HCT116 (cell line): Measurements from ENCODE around the gene MDH2. TPM values are rescaled to one million over a fixed set of nuclear protein-coding genes. Genes with fewer than 3 reads are reported as not detected.
"Not testable (repeated sequence)": the region's sequence is repeated elsewhere in the genome, so short reads cannot be mapped to it uniquely, and the experiment has no call there.

Experiments
- ATAC-seq: fragments of 200-7000 bp; cut with Tn5 transposase; 2 replicates; pipeline ENCODE4 v1.9.1; 2020; ENCODE audit warnings: mild to moderate bottlenecking, moderate library complexity
- BruUV-seq: library from RNA; stranded (reverse); fragments of 400-500 nt; replicated peaks from 2 replicates; lab custom pipeline; 2021; lab: Mats Ljungman, UMichigan
- CTCF ChIA-PET: fragments of 300-600 bp; sonication (Branson Sonifier 250); formaldehyde crosslinking; loops from one replicate; lab custom pipeline; 2021; ENCODE audit warnings: antibody characterized with exemption; lab: Charles Lee
- POLR2A ChIA-PET: fragments of 300-600, 350-600 bp; sonication (Branson Sonifier 250); formaldehyde crosslinking; loops from one replicate; lab custom pipeline; 2021; ENCODE audit warnings: antibody characterized with exemption; lab: Charles Lee
- RAD21 ChIA-PET, 2 experiments: fragments of 300-600 bp; sonication (Branson Sonifier 250); formaldehyde crosslinking; loops; one replicate each; lab custom pipeline; 2023; ENCODE audit warnings: low total read pairs in 2 of 2; ENCODE audit not compliant: uncharacterized antibody in 2 of 2, unreplicated experiment in 2 of 2, low non-redundant PET in 1 of 2; lab: Charles Lee
- DNase-seq: peaks from one replicate; pipeline ENCODE4 v3.0.0-alpha.2; 2010; ENCODE audit warnings: low read depth, low spot score
- H2AFZ ChIP-seq: fragments of 200-600 bp; shearing (Covaris generic), sonication (generic); 2 replicates; pipeline ENCODE4 v1.6.1; 2017; ENCODE audit warnings: low read depth, mixed run types, mixed read lengths, antibody characterized with exemption, low read length; ENCODE audit not compliant: poor library complexity, severe bottlenecking
- H3K27ac ChIP-seq: 2 replicates; pipeline ENCODE4 v1.5.1; 2012; ENCODE audit warnings: low read depth, low read length
- H3K27me3 ChIP-seq: fragments of 200-600 bp; sonication (generic); 2 replicates; pipeline ENCODE4 v1.6.1; 2016; ENCODE audit warnings: mixed run types, low read length, mixed read lengths; ENCODE audit not compliant: insufficient read depth
- H3K36me3 ChIP-seq, 2 experiments: fragments of 200-500 bp in 1 of 2; fragments of 200-600 bp in 1 of 2; sonication (Bioruptor generic) in 1 of 2; sonication (generic) in 1 of 2; 2 replicates each; pipeline versions ENCODE4 v1.5.1 to v1.6.1; 2014 to 2016; ENCODE audit warnings: low read length in 2 of 2, inconsistent platforms in 1 of 2, mixed read lengths in 1 of 2, mixed run types in 1 of 2; ENCODE audit not compliant: insufficient read depth in 2 of 2, control insufficient read depth in 1 of 2
- H3K4me1 ChIP-seq, 2 experiments: fragments of 200-600 bp in 1 of 2; sonication (generic) in 1 of 2; 2 replicates each; pipeline versions ENCODE4 v1.5.1 to v1.6.1; 2012 to 2017; ENCODE audit warnings: low read length in 2 of 2, inconsistent platforms in 1 of 2, mild to moderate bottlenecking in 1 of 2, mixed read lengths in 1 of 2, mixed run types in 1 of 2, moderate library complexity in 1 of 2; ENCODE audit not compliant: insufficient read depth in 2 of 2, control insufficient read depth in 1 of 2
- H3K4me2 ChIP-seq: fragments of 200-600 bp; sonication (generic); 2 replicates; pipeline ENCODE4 v1.6.1; 2017; ENCODE audit warnings: mixed run types, low read length, mixed read lengths
- H3K4me3 ChIP-seq, 2 experiments: fragments of 200-600 bp in 1 of 2; sonication (generic) in 1 of 2; replicated peaks in 1 of 2; 2 replicates each; pipeline ENCODE4 v1.5.1; 2011 to 2016; ENCODE audit warnings: low read length in 2 of 2, control low read depth in 1 of 2, low read depth in 1 of 2, mild to moderate bottlenecking in 1 of 2, mixed read lengths in 1 of 2, mixed run types in 1 of 2
- H3K79me2 ChIP-seq: fragments of 200-600 bp; sonication (generic); 2 replicates; pipeline ENCODE4 v1.6.1; 2017; ENCODE audit warnings: mild to moderate bottlenecking, mixed run types, low read length, moderate library complexity, mixed read lengths; ENCODE audit not compliant: insufficient read depth
- H3K9ac ChIP-seq: fragments of 200-600 bp; sonication (generic); 2 replicates; pipeline ENCODE4 v1.6.1; 2016; ENCODE audit warnings: low read length, mixed read lengths
- H3K9me2 ChIP-seq: fragments of 200-600 bp; sonication (generic), shearing (Covaris generic); 2 replicates; pipeline ENCODE4 v1.6.1; 2017; ENCODE audit warnings: mixed run types, mild to moderate bottlenecking, moderate library complexity; ENCODE audit not compliant: insufficient read depth
- H3K9me3 ChIP-seq, 2 experiments: fragments of 200-500 bp in 1 of 2; fragments of 200-600 bp in 1 of 2; sonication (Bioruptor generic) in 1 of 2; sonication (generic) in 1 of 2; 2 replicates each; pipeline ENCODE4 v1.6.1; 2014 to 2017; ENCODE audit warnings: low read length in 2 of 2, mixed read lengths in 2 of 2, inconsistent platforms in 1 of 2, low read depth in 1 of 2, mild to moderate bottlenecking in 1 of 2, mixed run types in 1 of 2, moderate library complexity in 1 of 2; ENCODE audit not compliant: control insufficient read depth in 1 of 2, insufficient read depth in 1 of 2
- H4K20me1 ChIP-seq: fragments of 200-600 bp; sonication (generic), shearing (Covaris generic); 2 replicates; pipeline ENCODE4 v1.6.1; 2017; ENCODE audit warnings: mixed run types, mild to moderate bottlenecking, moderate library complexity; ENCODE audit not compliant: insufficient read depth
- CBX3 ChIP-seq: IDR thresholded peaks from 2 replicates; pipeline ENCODE4 v1.6.1; 2012; ENCODE audit warnings: low read depth
- CTCF ChIP-seq, 3 experiments: fragments of 200-600 bp in 1 of 3; sonication (generic) in 1 of 3; IDR thresholded peaks in 2 of 3; conservative IDR thresholded peaks in 1 of 3; 2 replicates each; pipeline ENCODE4 v1.5.1; 2012 to 2017; ENCODE audit warnings: low read depth in 2 of 3, low read length in 2 of 3, antibody characterized with exemption in 1 of 3, borderline replicate concordance in 1 of 3, control low read depth in 1 of 3, mild to moderate bottlenecking in 1 of 3, mixed read lengths in 1 of 3, mixed run types in 1 of 3, moderate library complexity in 1 of 3; ENCODE audit not compliant: insufficient read depth in 1 of 3
- FOSL1 ChIP-seq: IDR thresholded peaks from 2 replicates; pipeline ENCODE4 v1.6.1; 2012; ENCODE audit warnings: low read depth
- RAD21 ChIP-seq: IDR thresholded peaks from 2 replicates; pipeline ENCODE4 v1.6.1; 2012; ENCODE audit warnings: low read depth, mild to moderate bottlenecking
- ZBTB33 ChIP-seq: IDR thresholded peaks from 2 replicates; pipeline ENCODE4 v1.6.1; 2011; ENCODE audit warnings: mild to moderate bottlenecking, low read length, moderate library complexity; ENCODE audit not compliant: insufficient replicate concordance; ENCODE audit errors: extremely low read depth
- intact Hi-C: fragments of 100-400 bp; cut with micrococcal nuclease; formaldehyde crosslinking; loops from 2 replicates; pipeline ENCODE4 v1.10.0; 2022
- total RNA-seq: library from RNA; stranded (reverse); gene quantifications from one replicate; pipeline ENCODE4 v1.2.1, GENCODE V29; 2021; ENCODE audit not compliant: unreplicated experiment

Gene MDH2
- total RNA-seq, 1 experiment from 2014 or later, result 357 TPM

GRCh38 chr7:76077435-76077834, 29.5 kb downstream of the MDH2 start:
- H3K27me3 ChIP-seq, result no peaks in the 10 kb centered on the region
- H3K36me3 ChIP-seq, result no peaks in the 10 kb centered on the region
- no peak for DNase-seq
- no peak overlapping the region for H3K4me3 ChIP-seq
- no peaks in the 10 kb centered on the region for H4K20me1 ChIP-seq
- H2AFZ ChIP-seq, result no peak overlapping the region
- peaks cover 3 to 33% of the 10 kb centered on the region in 2 experiments; a peak in 2 of 4 replicates for H3K4me1 ChIP-seq
- no TSS peak for BruUV-seq
- POLR2A ChIA-PET, result no interaction called here
- no peak overlapping the region for H3K4me2 ChIP-seq
- intact Hi-C loops, result no loop called here
- TF ChIP-seq RAD21, result no peak
- TF ChIP-seq CTCF (IDR thresholded peaks at IDR 0.05 in 2 of 3, conservative IDR thresholded peaks at IDR 0.05 in 1 of 3; ENCODE audit: borderline replicate concordance in 1 of 3, insufficient read depth in 1 of 3, low read depth in 2 of 3, low read length in 2 of 3), result no peak
- TF ChIP-seq ZBTB33, result no peak
- TF ChIP-seq, all 23 proteins: peak for 0
- H3K27ac ChIP-seq, result no peak overlapping the region
- CTCF ChIA-PET, result no interaction called here
- H3K9me2 ChIP-seq, result no peaks in the 10 kb centered on the region
- no peak for ATAC-seq
- no peaks in the 10 kb centered on the region for H3K79me2 ChIP-seq
- H3K9ac ChIP-seq, result no peak overlapping the region
- RAD21 ChIA-PET, result no interaction called here
- no peaks in the 10 kb centered on the region for H3K9me3 ChIP-seq

GRCh38 chr7:76080204-76080603, 32.3 kb downstream of the MDH2 start:
- H3K9me3 ChIP-seq, result no peaks in the 10 kb centered on the region
- RAD21 ChIA-PET, result no interaction called here
- DNase-seq (no peak), ATAC-seq (no peak)
- CTCF ChIA-PET, result no interaction called here
- peaks cover 3 to 24% of the 10 kb centered on the region in 2 experiments; a peak in 2 of 4 replicates for H3K4me1 ChIP-seq
- intact Hi-C loops, result no loop called here
- no peak overlapping the region for H3K27ac ChIP-seq
- no peak overlapping the region for H3K9ac ChIP-seq
- H3K79me2 ChIP-seq, result no peaks in the 10 kb centered on the region
- no peak overlapping the region for H2AFZ ChIP-seq
- H3K4me2 ChIP-seq, result no peak overlapping the region
- no TSS peak for BruUV-seq
- no peaks in the 10 kb centered on the region for H3K27me3 ChIP-seq
- H3K36me3 ChIP-seq, result no peaks in the 10 kb centered on the region
- no peaks in the 10 kb centered on the region for H4K20me1 ChIP-seq
- no peak overlapping the region for H3K4me3 ChIP-seq
- H3K9me2 ChIP-seq, result no peaks in the 10 kb centered on the region
- TF ChIP-seq FOSL1, result no peak
- TF ChIP-seq CBX3, result no peak
- TF ChIP-seq, all 23 proteins: peak for 0
- POLR2A ChIA-PET, result no interaction called here

- BruUV-seq, RAD21 ChIA-PET, H3K27me3 ChIP-seq, H4K20me1 ChIP-seq, H3K4me2 ChIP-seq, H3K79me2 ChIP-seq, H3K9me3 ChIP-seq, H3K9ac ChIP-seq, CTCF ChIA-PET, H3K4me3 ChIP-seq, ATAC-seq, intact Hi-C loops, POLR2A ChIA-PET, DNase-seq, H3K36me3 ChIP-seq, H3K27ac ChIP-seq, H2AFZ ChIP-seq, H3K9me2 ChIP-seq: not testable (repeated sequence)
- peaks cover 8 to 27% of the 10 kb centered on the region in 2 experiments; a peak in 3 of 4 replicates for H3K4me1 ChIP-seq
These were observed 36.2 kb downstream of the MDH2 start for GRCh38 chr7:76084115-76084514.
